ENCODE results near the gene HECTD2.

- no peak for TF ChIP-seq CTCF (IDR thresholded peaks at IDR 0.05; ENCODE audit: low read depth, low read length, poor library complexity, severe bottlenecking)
- no peak for TF ChIP-seq EZH2phosphoT487 (IDR thresholded peaks at IDR 0.05; ENCODE audit: borderline replicate concordance, low read length)
Measured at GRCh38 chr10:91424016-91424415, 13.9 kb downstream of the HECTD2 start.
